Hematopoietic multipotent progenitor cell treated with erythropoietin and hydrocortisone succinate and interleukin-3 and kit ligand, for 4 days (in vitro differentiated cells): ENCODE measurements around the gene FMR1NB.
A peak's percentile ranks its signal among the peaks of the same experiment; 100 is the strongest.

Source experiments
- DNase-seq: peaks from one replicate; pipeline ENCODE4 v3.0.0-alpha.2; 2015

Gene FMR1NB

GRCh38 chrX:147981038-147981752 is at the start of gene FMR1NB:
FMR1NB (plus strand) TSS chrX:147981337; CDS start chrX:147981403, 66 bp downstream.
- DNase-seq: no peak

- DNase-seq: no peak
These were observed 47.3 kb upstream of the FMR1NB start for GRCh38 chrX:147933815-147934214.

- no peak for DNase-seq
These were observed 45.9 kb upstream of the FMR1NB start for GRCh38 chrX:147935156-147935758.

GRCh38 chrX:147945286-147945685 is 35.9 kb upstream of the FMR1NB start:
- DNase-seq: no peak

- DNase-seq: no peak
These were observed 32.6 kb upstream of the FMR1NB start for GRCh38 chrX:147948531-147948930.

GRCh38 chrX:147950352-147950751 is 30.8 kb upstream of the FMR1NB start:
- DNase-seq: no peak

- no peak for DNase-seq
These were observed 27.2 kb upstream of the FMR1NB start for GRCh38 chrX:147953976-147954375.

- DNase-seq: no peak
These were observed 23.8 kb upstream of the FMR1NB start for GRCh38 chrX:147957291-147957690.

- no peak for DNase-seq
These were observed 22.8 kb upstream of the FMR1NB start for GRCh38 chrX:147958291-147958690.

- no peak for DNase-seq
These were observed 20.4 kb upstream of the FMR1NB start for GRCh38 chrX:147960722-147961121.

GRCh38 chrX:147962476-147962875 is 18.7 kb upstream of the FMR1NB start:
- DNase-seq: no peak

- no peak for DNase-seq
These were observed 2.2 kb upstream of the FMR1NB start for GRCh38 chrX:147978931-147979330.

- no peak for DNase-seq
These were observed 39.2 kb downstream of the FMR1NB start for GRCh38 chrX:148020329-148020728.

- DNase-seq: peak; percentile 29
These were observed 43.5 kb downstream of the FMR1NB start for GRCh38 chrX:148024425-148025148.

GRCh38 chrX:148035380-148035779 is 54.2 kb downstream of the FMR1NB start:
- DNase-seq: no peak

- no peak for DNase-seq
These were observed 55.9 kb downstream of the FMR1NB start for GRCh38 chrX:148037020-148037419.

- DNase-seq: peak; percentile 5
These were observed 62.2 kb downstream of the FMR1NB start for GRCh38 chrX:148043271-148043855.

- peak; percentile 4 for DNase-seq
These were observed 66.1 kb downstream of the FMR1NB start for GRCh38 chrX:148047200-148047599.

GRCh38 chrX:148049441-148049840 is 68.3 kb downstream of the FMR1NB start:
- DNase-seq: peak; percentile 66

- DNase-seq: no peak
These were observed 70.8 kb downstream of the FMR1NB start for GRCh38 chrX:148051973-148052372.

GRCh38 chrX:148067285-148067684 is 86.1 kb downstream of the FMR1NB start:
- DNase-seq: no peak

GRCh38 chrX:148069759-148070503 is 88.8 kb downstream of the FMR1NB start:
- no peak for DNase-seq

GRCh38 chrX:148070504-148070877 is 89.4 kb downstream of the FMR1NB start:
- peak; percentile 4 for DNase-seq
